ENCODE data around the gene NKX3-2. TPM values are rescaled to one million over a fixed set of nuclear protein-coding genes. Genes with fewer than 3 reads are reported as not detected.

The NKX3-2 gene
- total and polyA plus RNA-seq, 9 donors: 0.10 to 1.4 (median 0.22) TPM; not detected in 1

DNA sequence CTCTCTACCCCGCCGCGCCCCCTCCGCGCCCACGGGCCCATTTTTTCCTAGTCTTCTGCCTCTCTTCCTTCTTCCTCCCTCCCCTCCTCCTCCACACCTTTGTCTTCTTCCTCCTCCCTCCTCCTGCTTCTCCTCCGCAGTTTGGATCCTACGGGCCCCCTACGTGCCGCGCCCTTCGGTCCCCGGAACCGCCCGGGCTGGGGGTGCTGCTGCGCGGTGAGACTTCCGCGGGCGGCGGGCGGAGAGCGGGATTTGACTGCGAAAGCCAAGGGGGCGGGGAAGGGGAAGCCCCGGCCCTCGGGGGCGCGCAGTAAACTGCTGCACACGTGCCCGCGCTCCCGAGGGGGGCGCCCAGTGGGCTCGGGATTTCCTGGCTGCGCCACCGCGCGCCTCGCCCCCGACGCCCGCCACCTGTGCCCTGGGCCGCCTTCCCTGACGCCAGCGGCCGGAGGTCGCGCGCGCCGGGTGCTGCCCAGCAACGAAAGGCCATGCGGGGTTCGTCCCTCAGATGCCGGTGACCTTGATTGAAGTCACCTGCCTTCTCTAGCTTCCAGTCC lies 3.3 kb upstream of the NKX3-2 start:
- Histone ChIP-seq H3K27ac (no peak overlapping the region), H3K4me1 (ENCODE audit: insufficient read depth) (peaks cover 8% of the 10 kb centered on the region), H3K27me3 (peaks cover 4% of the 10 kb centered on the region), H3K36me3 (no peaks in the 10 kb centered on the region), H3K4me3 (peak overlapping the region; percentile 30), H3K9me3 (no peaks in the 10 kb centered on the region)
- intact Hi-C loops (cut with DNase I): loop anchor here in 2 of 4 donors (5.0 to 10.0 kb wide), 2 partner anchors 693 to 695 kb away; no protein-coding TSS in a partner anchor
- 1 to 2% (median 2%) methylated on average over 55 to 56 of the region's 56 CpGs for WGBS, 3 donors
- DNase-seq: no peak
- TF ChIP-seq POLR2A (IDR thresholded peaks at IDR 0.05) (no peak), EP300 (IDR thresholded peaks at IDR 0.05) (no peak)
- TF ChIP-seq, protein P1, sequence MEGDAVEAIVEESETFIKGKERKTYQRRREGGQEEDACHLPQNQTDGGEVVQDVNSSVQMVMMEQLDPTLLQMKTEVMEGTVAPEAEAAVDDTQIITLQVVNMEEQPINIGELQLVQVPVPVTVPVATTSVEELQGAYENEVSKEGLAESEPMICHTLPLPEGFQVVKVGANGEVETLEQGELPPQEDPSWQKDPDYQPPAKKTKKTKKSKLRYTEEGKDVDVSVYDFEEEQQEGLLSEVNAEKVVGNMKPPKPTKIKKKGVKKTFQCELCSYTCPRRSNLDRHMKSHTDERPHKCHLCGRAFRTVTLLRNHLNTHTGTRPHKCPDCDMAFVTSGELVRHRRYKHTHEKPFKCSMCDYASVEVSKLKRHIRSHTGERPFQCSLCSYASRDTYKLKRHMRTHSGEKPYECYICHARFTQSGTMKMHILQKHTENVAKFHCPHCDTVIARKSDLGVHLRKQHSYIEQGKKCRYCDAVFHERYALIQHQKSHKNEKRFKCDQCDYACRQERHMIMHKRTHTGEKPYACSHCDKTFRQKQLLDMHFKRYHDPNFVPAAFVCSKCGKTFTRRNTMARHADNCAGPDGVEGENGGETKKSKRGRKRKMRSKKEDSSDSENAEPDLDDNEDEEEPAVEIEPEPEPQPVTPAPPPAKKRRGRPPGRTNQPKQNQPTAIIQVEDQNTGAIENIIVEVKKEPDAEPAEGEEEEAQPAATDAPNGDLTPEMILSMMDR (IDR thresholded peaks at IDR 0.05): no peak

DNA sequence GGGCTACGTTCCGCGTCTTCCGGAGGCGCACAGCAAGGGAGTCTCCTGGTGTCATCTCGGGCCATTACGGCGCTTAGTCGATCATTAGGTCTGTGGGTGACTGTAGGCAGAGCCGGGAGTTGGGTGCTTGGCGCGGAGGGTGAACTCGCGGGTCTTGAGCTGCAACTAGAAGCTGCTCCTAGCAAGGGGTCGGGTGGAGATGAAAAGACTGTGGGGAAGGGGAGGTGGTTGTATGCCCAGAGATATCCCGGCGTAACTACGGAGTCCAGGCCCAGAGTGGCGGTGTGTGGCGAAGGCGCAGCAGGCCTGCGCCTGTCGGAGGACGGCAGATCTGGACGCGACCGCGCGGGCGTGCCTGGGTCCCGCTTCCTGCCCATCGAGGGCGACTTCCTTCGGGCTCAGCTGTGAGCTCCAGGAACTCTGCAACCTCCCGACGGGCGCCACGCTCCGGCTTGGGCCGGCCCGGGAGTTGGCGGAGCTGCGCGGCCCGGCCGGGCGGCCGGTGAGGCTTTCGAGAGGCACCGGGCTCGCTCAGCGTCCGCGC lies 2.7 kb upstream of the NKX3-2 start:
- Histone ChIP-seq H3K4me3 (peak overlapping the region; percentile 30), H3K27me3 (peaks cover 7% of the 10 kb centered on the region), H3K27ac (no peak overlapping the region), H3K36me3 (no peaks in the 10 kb centered on the region), H3K9me3 (no peaks in the 10 kb centered on the region), H3K4me1 (ENCODE audit: insufficient read depth) (peaks cover 9% of the 10 kb centered on the region)
- 3 to 5% (median 5%) methylated on average over 54 of the region's 54 CpGs for WGBS, 3 donors
- intact Hi-C loops (cut with DNase I): loop anchor here in 2 of 4 donors (5.0 to 10.0 kb wide), 2 partner anchors 692 to 695 kb away; no protein-coding TSS in a partner anchor
- no peak for TF ChIP-seq POLR2A (IDR thresholded peaks at IDR 0.05)
- DNase-seq: no peak

DNA sequence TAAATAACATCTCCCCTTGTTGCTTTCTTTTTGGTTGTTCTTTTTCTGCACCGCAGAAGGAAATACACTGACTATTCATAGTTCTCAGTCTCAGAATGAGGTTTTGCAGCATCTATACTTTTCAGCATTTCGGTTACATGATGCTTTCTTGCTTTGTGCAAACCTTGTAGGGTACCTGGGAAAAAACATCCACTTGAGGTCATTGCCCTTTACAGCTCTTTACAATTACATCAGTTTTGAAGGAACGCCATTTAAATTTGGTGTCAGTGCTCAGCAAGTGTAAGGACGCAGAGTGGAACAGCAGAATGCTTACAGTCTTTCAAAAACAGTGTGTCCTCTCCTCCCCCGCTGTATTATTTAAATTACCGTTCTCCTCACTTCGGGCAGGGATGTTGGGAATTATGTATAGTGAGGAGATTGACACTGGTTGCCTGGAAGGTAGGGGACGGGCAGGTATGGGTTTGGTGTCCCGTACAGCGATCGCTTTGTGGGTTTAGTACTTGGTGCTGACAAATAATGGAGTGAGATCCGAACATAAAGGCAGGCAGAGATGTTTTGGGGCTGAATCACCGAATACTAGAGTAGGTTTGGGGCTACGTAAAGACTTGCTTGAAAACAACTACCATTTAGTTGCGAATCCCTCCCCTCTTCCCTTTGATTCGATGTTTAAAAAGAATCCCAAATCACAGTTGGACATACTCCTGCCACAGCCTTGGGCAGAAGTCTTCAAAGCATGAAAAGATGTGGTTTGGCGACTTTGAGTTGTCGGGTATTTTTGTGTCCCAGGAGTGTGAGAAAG lies 2.0 kb upstream of the NKX3-2 start:
- TF ChIP-seq POLR2A (IDR thresholded peaks at IDR 0.05): no peak
- no peak for TF ChIP-seq EP300 (IDR thresholded peaks at IDR 0.05)
- TF ChIP-seq, protein P1 (IDR thresholded peaks at IDR 0.05): no peak
- H3K27ac ChIP-seq: no peak overlapping the region
- intact Hi-C loops (cut with DNase I): loop anchor here in 2 of 4 donors (5.0 to 10.0 kb wide), 2 partner anchors 692 to 694 kb away; no protein-coding TSS in a partner anchor
- no peaks in the 10 kb centered on the region for H3K9me3 ChIP-seq
- DNase-seq: no peak
- H3K4me3 ChIP-seq: no peak overlapping the region
- H3K27me3 ChIP-seq: peaks cover 9% of the 10 kb centered on the region
- peaks cover 13% of the 10 kb centered on the region for H3K4me1 ChIP-seq (ENCODE audit: insufficient read depth)
- 16 to 17% (median 17%) methylated on average over 18 of the region's 18 CpGs for WGBS, 3 donors
- no peaks in the 10 kb centered on the region for H3K36me3 ChIP-seq

DNA sequence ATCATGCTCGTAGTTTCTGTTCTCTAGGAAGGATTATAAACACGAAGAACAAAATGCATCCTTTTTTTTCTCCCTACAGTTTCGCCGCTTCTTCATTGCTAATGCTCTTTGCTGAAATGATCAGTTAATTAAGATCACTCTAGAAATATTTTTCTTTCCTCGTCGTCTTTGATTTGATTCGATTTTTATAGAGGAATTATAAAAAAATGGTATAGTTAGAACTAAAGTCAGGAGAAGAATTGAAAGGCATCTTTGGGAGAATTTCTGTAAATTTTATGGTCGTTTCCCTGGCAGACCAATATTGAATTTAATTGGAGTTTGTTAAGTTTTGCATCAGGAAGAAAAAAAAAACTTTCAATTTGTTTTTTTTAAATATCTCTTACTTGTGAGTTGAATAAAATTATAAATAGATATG lies 1.1 kb upstream of the NKX3-2 start:
- peaks cover 16% of the 10 kb centered on the region for H3K27me3 ChIP-seq
- TF ChIP-seq EP300 (IDR thresholded peaks at IDR 0.05) (no peak), POLR2A (IDR thresholded peaks at IDR 0.05) (no peak)
- TF ChIP-seq, protein P1 (IDR thresholded peaks at IDR 0.05): no peak
- DNase-seq: no peak
- H3K36me3 ChIP-seq: no peaks in the 10 kb centered on the region
- peak overlapping the region; percentile 42 for H3K4me3 ChIP-seq
- intact Hi-C loops (cut with DNase I): loop anchor here in 2 of 4 donors (5.0 to 10.0 kb wide), 2 partner anchors 691 to 693 kb away; no protein-coding TSS in a partner anchor
- H3K27ac ChIP-seq: no peak overlapping the region
- 17 to 18% (median 18%) methylated on average over 8 of the region's 8 CpGs for whole genome bisulfite sequencing, 3 donors
- H3K9me3 ChIP-seq: no peaks in the 10 kb centered on the region
- peaks cover 13% of the 10 kb centered on the region for H3K4me1 ChIP-seq (ENCODE audit: insufficient read depth)
